Tibial artery (tissue), 4 donors: ENCODE data around the gene CD164L2.

Source experiments
- DNase-seq, 2 donors: peaks; one replicate each; pipeline ENCODE4 v3.0.0-alpha.2; 2019
- H3K27ac ChIP-seq, 2 donors: fragments of 200-600 bp; sonication (generic) in 1 of 2; 1 replicate in 1 of 2; 2 replicates in 1 of 2; pipeline ENCODE4 v1.5.1; 2018 to 2019; ENCODE audit warnings: mild to moderate bottlenecking in 1 of 2
- H3K27me3 ChIP-seq, 2 donors: fragments of 200-600 bp; sonication (generic) in 1 of 2; one replicate each; pipeline versions ENCODE4 v1.5.1 to v1.6.0; 2016 to 2019
- H3K36me3 ChIP-seq, 3 donors: fragments of 200-600 bp; sonication (generic) in 2 of 3; one replicate each; pipeline ENCODE4 v1.5.1; 2016 to 2019; ENCODE audit warnings: mild to moderate bottlenecking in 2 of 3
- H3K4me1 ChIP-seq, 4 donors: fragments of 200-600 bp; sonication (generic) in 2 of 4; 1 replicate in 3 of 4; 2 replicates in 1 of 4; pipeline ENCODE4 v1.5.1; 2016 to 2019
- H3K4me3 ChIP-seq, 2 donors: fragments of 200-600 bp; sonication (generic) in 1 of 2; 1 replicate in 1 of 2; 2 replicates in 1 of 2; pipeline ENCODE4 v1.5.1; 2018 to 2019; ENCODE audit warnings: mild to moderate bottlenecking in 2 of 2
- H3K9me3 ChIP-seq, 3 donors: fragments of 200-600 bp; sonication (generic) in 1 of 3; one replicate each; pipeline ENCODE4 v1.5.1; 2016 to 2019
- intact Hi-C: fragments of 100-400 bp; cut with DNase I; formaldehyde crosslinking; loops from one replicate; pipeline ENCODE4 v1.15.0; 2023; ENCODE audit warnings: low total_unique reads
- TF ChIP-seq, protein P1 (sequence below), 2 experiments: fragments of 200-600 bp in 1 of 2; fragments of 450-650 bp in 1 of 2; IDR thresholded peaks; one replicate each; pipeline ENCODE4 v1.5.1; 2017 to 2019; ENCODE audit warnings: antibody characterized with exemption in 2 of 2, mild to moderate bottlenecking in 1 of 2, moderate library complexity in 1 of 2

CD164L2 gene

GRCh38 chr1:27346357-27346756, 36.8 kb downstream of the CD164L2 start:
- Histone ChIP-seq H3K36me3 (no peaks in the 10 kb centered on the region), H3K9me3 (no peaks in the 10 kb centered on the region), H3K27ac (no peak overlapping the region), H3K4me3 (no peak overlapping the region), H3K4me1 (peaks cover 0 to 27% (median 23%) of the 10 kb centered on the region in 4 donors), H3K27me3 (peaks cover 0 to 31% of the 10 kb centered on the region in 2 donors)
- DNase-seq = no peak
- TF ChIP-seq, protein P1, sequence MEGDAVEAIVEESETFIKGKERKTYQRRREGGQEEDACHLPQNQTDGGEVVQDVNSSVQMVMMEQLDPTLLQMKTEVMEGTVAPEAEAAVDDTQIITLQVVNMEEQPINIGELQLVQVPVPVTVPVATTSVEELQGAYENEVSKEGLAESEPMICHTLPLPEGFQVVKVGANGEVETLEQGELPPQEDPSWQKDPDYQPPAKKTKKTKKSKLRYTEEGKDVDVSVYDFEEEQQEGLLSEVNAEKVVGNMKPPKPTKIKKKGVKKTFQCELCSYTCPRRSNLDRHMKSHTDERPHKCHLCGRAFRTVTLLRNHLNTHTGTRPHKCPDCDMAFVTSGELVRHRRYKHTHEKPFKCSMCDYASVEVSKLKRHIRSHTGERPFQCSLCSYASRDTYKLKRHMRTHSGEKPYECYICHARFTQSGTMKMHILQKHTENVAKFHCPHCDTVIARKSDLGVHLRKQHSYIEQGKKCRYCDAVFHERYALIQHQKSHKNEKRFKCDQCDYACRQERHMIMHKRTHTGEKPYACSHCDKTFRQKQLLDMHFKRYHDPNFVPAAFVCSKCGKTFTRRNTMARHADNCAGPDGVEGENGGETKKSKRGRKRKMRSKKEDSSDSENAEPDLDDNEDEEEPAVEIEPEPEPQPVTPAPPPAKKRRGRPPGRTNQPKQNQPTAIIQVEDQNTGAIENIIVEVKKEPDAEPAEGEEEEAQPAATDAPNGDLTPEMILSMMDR (IDR thresholded peaks at IDR 0.05) = no peak
- intact Hi-C loops = no loop called here

- intact Hi-C loops = no loop called here
- Histone ChIP-seq H3K9me3 (no peaks in the 10 kb centered on the region), H3K4me1 (peaks cover 0 to 16% (median 12%) of the 10 kb centered on the region in 4 donors), H3K36me3 (no peaks in the 10 kb centered on the region), H3K27me3 (peaks cover 0 to 29% of the 10 kb centered on the region in 2 donors), H3K27ac (no peak overlapping the region), H3K4me3 (no peak overlapping the region)
- TF ChIP-seq, protein P1 (IDR thresholded peaks at IDR 0.05) = no peak
- no peak for DNase-seq
These were observed 37.9 kb downstream of the CD164L2 start for GRCh38 chr1:27345272-27345671.

- no peaks in the 10 kb centered on the region for H3K4me1 ChIP-seq
- no peak for DNase-seq
- intact Hi-C loops = no loop called here
- H3K36me3 ChIP-seq = no peaks in the 10 kb centered on the region
- TF ChIP-seq, protein P1 (IDR thresholded peaks at IDR 0.05) = no peak
- no peaks in the 10 kb centered on the region for H3K9me3 ChIP-seq
- no peak overlapping the region for H3K4me3 ChIP-seq
- no peak overlapping the region for H3K27ac ChIP-seq
- H3K27me3 ChIP-seq = peaks cover 0 to 14% of the 10 kb centered on the region in 2 donors
These were observed 39.5 kb downstream of the CD164L2 start for GRCh38 chr1:27343639-27344025.

GRCh38 chr1:27342778-27343638, 40.1 kb downstream of the CD164L2 start:
- Histone ChIP-seq H3K36me3 (no peaks in the 10 kb centered on the region), H3K27me3 (peaks cover 0 to 8% of the 10 kb centered on the region in 2 donors), H3K9me3 (no peaks in the 10 kb centered on the region), H3K27ac (no peak overlapping the region), H3K4me3 (no peak overlapping the region), H3K4me1 (no peaks in the 10 kb centered on the region)
- TF ChIP-seq, protein P1 (IDR thresholded peaks at IDR 0.05) = no peak
- DNase-seq = no peak
- intact Hi-C loops = no loop called here

DNA sequence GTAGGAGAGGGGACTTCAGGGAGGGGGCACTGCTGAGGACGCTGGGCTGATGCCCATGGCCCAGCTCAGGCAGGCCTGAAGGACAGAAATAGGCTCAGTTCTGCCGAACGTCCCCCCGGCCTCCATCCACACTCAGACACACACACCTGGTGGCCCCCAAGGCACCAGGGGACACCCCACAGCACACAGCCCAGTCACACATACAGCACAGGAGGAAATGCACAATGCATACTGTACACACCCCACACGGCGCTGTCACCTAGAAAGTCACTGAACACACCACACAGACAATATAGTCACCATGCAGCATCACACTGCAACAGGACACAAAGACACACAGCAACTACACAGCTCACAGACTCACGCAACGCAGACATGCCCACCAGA, 40.7 kb downstream of the CD164L2 start:
- H3K4me3 ChIP-seq = no peak overlapping the region
- no peaks in the 10 kb centered on the region for H3K9me3 ChIP-seq
- H3K36me3 ChIP-seq = peaks cover 0 to 3% (median 0%) of the 10 kb centered on the region in 3 donors
- TF ChIP-seq, protein P1 (IDR thresholded peaks at IDR 0.05) = no peak
- DNase-seq = no peak
- peaks cover 0 to 2% of the 10 kb centered on the region in 2 donors for H3K27me3 ChIP-seq
- no peak overlapping the region for H3K27ac ChIP-seq
- intact Hi-C loops = no loop called here
- no peaks in the 10 kb centered on the region for H3K4me1 ChIP-seq
